ENCODE results near the gene FOXK2. TPM values are rescaled to one million over a fixed set of nuclear protein-coding genes. Genes with fewer than 3 reads are reported as not detected.

Gene FOXK2
- total RNA-seq, 1 experiment from 2014 or later: 57.7 TPM

GRCh38 chr17:82480318-82480717, 39.2 kb upstream of the FOXK2 start (continued):
- TF ChIP-seq PRDM15 (CRISPR knock-in tag; IDR thresholded peaks at IDR 0.05) (no peak), MYBL2 (CRISPR knock-in tag; IDR thresholded peaks at IDR 0.05) (no peak), ATF1 (CRISPR knock-in tag; IDR thresholded peaks at IDR 0.05) (no peak), ZNF263 (CRISPR knock-in tag; IDR thresholded peaks at IDR 0.05; ENCODE audit: low read depth) (no peak)

- POLR2A ChIA-PET: no interaction called here
- Mint-ChIP-seq H3K4me1 (no peaks in the 10 kb centered on the region), H3K36me3 (peaks cover 64% of the 10 kb centered on the region), H3K4me3 (no peak overlapping the region), H3K27me3 (ENCODE audit: low read depth) (no peaks in the 10 kb centered on the region), H3K27ac (no peak overlapping the region), H3K9me3 (no peaks in the 10 kb centered on the region)
- no peak for TF ChIP-seq NR1H2 (CRISPR knock-in tag; IDR thresholded peaks at IDR 0.05)
- no peak for TF ChIP-seq ZNF263 (CRISPR knock-in tag; IDR thresholded peaks at IDR 0.05; ENCODE audit: low read depth)
- TF ChIP-seq ATF2 (CRISPR knock-in tag; IDR thresholded peaks at IDR 0.05; ENCODE audit: borderline replicate concordance, low read depth): no peak
- no peak for TF ChIP-seq TEAD4 (CRISPR knock-in tag; IDR thresholded peaks at IDR 0.05)
- no peak for TF ChIP-seq NFATC4 (CRISPR knock-in tag; IDR thresholded peaks at IDR 0.05)
- TF ChIP-seq TP53 (CRISPR knock-in tag; IDR thresholded peaks at IDR 0.05): no peak
- no peak for TF ChIP-seq STAT6 (CRISPR knock-in tag; conservative IDR thresholded peaks at IDR 0.05; ENCODE audit: low read depth)
- TF ChIP-seq KAT7 (CRISPR knock-in tag; IDR thresholded peaks at IDR 0.05; ENCODE audit: borderline replicate concordance): no peak
- ATAC-seq: no peak
- no peak for DNase-seq (ENCODE audit: low spot score)
- CTCF ChIA-PET: no interaction called here
Observed at GRCh38 chr17:82483204-82483660, 36.3 kb upstream of the FOXK2 start.

- DNase-seq (ENCODE audit: low spot score): no peak
- H3K27ac Mint-ChIP-seq: no peak overlapping the region
- TF ChIP-seq ESRRA (CRISPR knock-in tag; IDR thresholded peaks at IDR 0.05; ENCODE audit: borderline replicate concordance) (no peak), PRRX2 (CRISPR knock-in tag; IDR thresholded peaks at IDR 0.05) (no peak), NR3C1 (CRISPR knock-in tag; conservative IDR thresholded peaks at IDR 0.05; ENCODE audit: low read depth) (no peak), RORB (CRISPR knock-in tag; IDR thresholded peaks at IDR 0.05) (no peak), ZNF317 (CRISPR knock-in tag; IDR thresholded peaks at IDR 0.05; ENCODE audit: borderline replicate concordance, low read depth) (no peak), IRF2 (CRISPR knock-in tag; IDR thresholded peaks at IDR 0.05; ENCODE audit: borderline replicate concordance, low read depth) (no peak)
- H3K36me3 Mint-ChIP-seq: peaks cover 64% of the 10 kb centered on the region
- no peaks in the 10 kb centered on the region for H3K9me3 Mint-ChIP-seq
- no peak overlapping the region for H3K4me3 Mint-ChIP-seq
- H3K4me1 Mint-ChIP-seq: no peaks in the 10 kb centered on the region
- H3K27me3 Mint-ChIP-seq (ENCODE audit: low read depth): no peaks in the 10 kb centered on the region
- ChIA-PET POLR2A (no interaction called here), CTCF (no interaction called here)
- ATAC-seq: no peak
Observed at GRCh38 chr17:82483836-82484235, 35.7 kb upstream of the FOXK2 start.

All from WTC11 (cell line).